GM10266 (cell line): Measurements from ENCODE around the gene ZNF407.

Experiments used
- DNase-seq: peaks from one replicate; pipeline ENCODE4 v3.0.0; 2012; ENCODE audit errors: extremely low spot score
- CTCF ChIP-seq: IDR thresholded peaks from 2 replicates; pipeline ENCODE4 v1.5.1; 2012; ENCODE audit warnings: mild to moderate bottlenecking, low read depth; ENCODE audit not compliant: control insufficient read depth, insufficient read depth; ENCODE audit errors: missing control alignments

ZNF407 gene

DNA sequence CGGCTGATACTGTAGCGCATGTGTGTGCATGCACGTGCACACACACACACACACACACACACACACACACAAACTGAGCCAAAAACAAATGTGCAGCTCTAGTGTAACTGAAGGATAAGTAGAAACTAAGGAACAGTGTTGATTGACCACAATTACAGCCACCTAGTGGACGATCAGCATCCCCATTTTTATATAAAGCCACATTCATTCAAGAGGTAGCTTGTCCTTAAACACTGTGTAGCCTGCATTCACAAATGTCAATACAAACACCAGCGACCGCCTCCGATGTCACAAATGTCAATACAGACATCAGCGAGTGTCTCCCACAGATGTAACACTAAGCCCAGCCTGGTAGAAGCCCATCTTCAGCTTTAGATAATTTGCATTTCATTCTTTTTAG is 443.9 kb downstream of the ZNF407 start:
- no peak for TF ChIP-seq CTCF
- no peak for DNase-seq

DNA sequence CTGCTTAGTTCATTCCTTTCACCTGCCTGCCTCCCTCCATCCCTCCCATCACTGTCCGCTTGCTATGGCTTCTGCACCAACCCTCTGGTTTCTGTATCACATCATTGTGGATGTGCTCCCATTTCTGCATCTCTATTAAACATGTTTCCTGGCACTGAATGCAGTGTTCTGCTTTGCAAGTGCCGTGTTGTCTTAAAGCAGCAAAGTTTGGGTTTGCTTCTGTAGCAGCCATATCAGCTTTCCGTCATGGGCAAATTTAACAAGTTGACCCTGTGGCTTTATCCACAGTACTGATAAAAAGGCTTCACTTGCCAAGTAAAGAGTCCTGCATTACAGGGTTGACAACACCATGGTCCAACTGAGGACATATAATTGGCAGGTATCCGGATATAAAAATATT is 445.8 kb downstream of the ZNF407 start:
- TF ChIP-seq CTCF = no peak
- DNase-seq = no peak

DNA sequence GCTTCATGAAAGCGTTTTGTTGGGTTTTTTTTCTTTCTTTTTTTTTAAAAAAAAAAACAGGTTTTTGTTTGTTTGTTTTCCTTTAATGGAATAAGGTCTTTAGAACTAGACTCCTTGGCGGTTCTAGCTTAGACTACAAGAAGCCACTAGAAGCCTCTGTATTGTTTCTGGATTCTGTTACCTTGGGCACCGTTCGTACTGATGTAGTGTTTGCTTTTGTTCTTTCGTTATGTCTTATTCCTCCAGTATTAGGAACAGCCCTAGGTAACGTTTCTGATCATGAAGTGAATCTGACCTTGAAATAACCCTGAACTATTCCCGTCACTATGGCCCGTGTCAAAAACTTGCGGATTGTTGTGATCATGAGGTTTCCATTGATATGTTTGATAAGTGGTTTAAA is 446.6 kb downstream of the ZNF407 start:
- no peak for DNase-seq
- no peak for TF ChIP-seq CTCF

DNA sequence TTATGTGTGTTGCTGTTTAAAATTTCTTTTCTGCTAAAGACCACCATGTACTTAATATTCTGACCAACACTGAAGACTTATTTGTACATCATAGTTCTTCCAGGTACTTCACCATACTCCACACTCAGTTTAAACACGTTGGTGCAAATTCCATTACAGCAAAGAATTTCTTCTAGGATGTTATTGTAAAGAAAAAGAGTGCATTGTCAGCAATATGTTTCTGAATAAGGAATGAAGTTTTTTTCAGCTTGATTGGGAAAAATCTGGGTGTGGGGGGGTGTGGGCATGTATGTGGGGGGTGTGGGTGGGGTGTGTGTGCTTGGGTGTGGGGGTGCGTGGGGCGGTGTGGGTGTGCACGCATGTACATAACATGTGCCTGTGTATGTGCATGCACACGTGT is 447.1 kb downstream of the ZNF407 start:
- DNase-seq = no peak
- no peak for TF ChIP-seq CTCF

DNA sequence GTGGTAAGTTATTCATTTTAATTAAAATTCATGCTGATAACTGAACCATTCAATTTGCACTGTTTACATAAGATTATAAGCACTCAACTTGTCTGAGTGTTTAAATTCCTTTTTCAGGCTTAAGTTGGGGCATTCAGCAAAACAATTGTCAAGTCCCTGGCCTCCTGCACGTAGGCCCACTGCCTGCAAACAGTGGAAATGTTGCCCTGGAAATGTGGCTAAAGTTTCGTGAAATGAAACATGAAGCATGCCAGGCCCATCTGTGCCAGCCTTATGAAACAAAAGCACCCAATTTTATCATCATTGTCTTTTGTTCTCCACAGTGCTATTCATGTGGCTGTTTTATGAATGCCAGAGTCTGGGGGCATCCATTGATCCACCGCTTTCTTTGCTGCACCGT is 447.6 kb downstream of the ZNF407 start:
- no peak for DNase-seq
- no peak for TF ChIP-seq CTCF

DNA sequence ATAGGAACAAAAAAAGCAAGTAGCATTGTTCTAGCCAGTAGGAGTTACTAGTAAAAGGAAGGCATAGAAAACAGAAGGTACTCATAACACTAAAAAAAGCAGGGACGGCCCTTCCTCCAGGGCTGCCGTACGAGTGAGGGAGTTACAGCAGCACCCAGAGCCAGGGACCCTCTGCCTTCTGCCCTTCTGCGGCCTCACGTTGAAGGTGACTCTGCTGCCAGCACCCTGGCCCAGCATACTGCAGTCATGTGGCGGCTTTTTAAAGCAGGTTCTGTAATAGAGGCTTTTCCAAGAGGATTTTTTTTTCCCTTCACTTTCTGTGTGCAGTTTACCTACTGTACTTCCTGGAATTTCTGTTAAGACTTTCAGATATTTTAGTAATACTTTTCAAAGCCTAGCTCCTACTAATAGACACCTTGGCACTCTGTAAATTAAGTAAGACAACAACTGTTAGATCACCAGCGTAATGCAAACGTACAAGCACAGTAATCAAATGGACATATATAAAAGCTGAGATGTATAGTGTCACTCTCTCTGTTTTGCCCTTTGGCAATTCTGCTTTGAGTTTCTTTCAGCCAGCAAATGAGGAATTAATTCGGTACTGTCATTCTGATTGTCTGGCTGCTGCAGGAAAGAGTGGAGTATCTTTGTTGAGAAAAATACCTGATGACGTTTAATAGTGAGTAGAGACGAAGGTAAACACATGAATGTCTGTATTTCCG is 449.7 kb downstream of the ZNF407 start:
- no peak for TF ChIP-seq CTCF
- DNase-seq = no peak

DNA sequence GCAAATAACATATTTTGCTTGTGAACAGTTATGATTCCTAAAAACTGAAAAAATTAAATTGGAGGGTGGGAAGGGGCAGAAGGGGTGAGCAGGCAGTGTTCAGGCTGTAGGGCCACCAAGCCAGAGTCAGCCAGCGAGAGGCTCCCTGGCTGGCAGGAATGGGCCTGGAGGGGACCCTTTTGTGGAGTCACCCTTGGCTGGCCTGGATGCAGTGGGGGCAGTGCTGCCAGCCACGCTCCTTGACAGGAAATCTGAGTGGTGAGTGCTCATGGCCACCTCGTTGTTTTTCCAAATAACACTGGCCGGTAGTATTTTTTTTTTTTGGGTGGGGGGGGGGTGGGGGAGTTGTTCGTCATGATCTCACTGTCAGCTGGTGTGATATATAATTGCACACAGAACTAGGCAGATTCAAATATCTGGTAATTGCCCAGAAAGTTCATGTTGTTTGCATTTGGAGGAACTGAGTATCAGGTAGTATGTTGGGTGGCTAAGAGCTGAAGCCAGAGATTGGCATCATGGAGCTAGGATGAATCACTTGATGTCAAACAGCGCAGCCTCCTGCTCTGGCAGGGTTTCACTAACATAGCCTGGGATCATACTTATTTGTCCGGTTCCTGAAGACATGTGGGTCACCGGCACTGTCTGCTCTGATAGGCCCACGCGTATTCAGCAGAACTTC is 451.2 kb downstream of the ZNF407 start:
- DNase-seq = no peak
- TF ChIP-seq CTCF = no peak
